ENCODE results near the gene CPLANE1.

DNA sequence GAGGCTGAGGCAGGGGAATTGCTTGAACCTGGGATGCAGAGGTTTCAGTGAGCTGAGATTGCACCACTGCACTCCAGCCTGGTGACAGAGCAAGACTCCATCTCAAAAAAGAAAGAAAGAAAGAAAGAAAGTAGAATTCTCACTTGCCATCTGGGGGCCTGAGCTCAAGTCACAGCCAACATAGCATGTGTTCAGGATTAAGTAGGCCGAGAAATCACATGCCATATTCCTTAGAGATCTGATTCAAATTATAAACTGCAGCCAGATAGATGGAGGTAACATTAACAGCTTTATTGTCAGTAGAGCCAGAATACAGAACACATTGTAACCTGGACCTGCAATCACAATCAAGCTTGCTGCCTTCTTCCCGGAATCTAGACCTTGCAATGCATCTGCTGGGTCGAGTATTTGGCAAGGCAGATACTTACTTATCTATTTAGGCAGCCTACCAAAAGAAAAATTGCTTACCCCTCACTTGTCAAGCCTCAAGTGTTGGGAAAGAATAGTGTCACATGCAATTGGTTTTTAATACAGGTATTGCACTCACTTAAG lies 173.7 kb downstream of the CPLANE1 start:
- TF ChIP-seq POLR2A (IDR thresholded peaks at IDR 0.05), result no peak
- TF ChIP-seq, protein P1, sequence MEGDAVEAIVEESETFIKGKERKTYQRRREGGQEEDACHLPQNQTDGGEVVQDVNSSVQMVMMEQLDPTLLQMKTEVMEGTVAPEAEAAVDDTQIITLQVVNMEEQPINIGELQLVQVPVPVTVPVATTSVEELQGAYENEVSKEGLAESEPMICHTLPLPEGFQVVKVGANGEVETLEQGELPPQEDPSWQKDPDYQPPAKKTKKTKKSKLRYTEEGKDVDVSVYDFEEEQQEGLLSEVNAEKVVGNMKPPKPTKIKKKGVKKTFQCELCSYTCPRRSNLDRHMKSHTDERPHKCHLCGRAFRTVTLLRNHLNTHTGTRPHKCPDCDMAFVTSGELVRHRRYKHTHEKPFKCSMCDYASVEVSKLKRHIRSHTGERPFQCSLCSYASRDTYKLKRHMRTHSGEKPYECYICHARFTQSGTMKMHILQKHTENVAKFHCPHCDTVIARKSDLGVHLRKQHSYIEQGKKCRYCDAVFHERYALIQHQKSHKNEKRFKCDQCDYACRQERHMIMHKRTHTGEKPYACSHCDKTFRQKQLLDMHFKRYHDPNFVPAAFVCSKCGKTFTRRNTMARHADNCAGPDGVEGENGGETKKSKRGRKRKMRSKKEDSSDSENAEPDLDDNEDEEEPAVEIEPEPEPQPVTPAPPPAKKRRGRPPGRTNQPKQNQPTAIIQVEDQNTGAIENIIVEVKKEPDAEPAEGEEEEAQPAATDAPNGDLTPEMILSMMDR (IDR thresholded peaks at IDR 0.05), result no peak

Measured in adrenal gland (tissue), 5 donors.